ENCODE measurements around the gene CMBL. TPM values are rescaled to one million over a fixed set of nuclear protein-coding genes. Genes with fewer than 3 reads are reported as not detected.
"Not testable (repeated sequence)": the region's sequence is repeated elsewhere in the genome, so short reads cannot be mapped to it uniquely, and the experiment has no call there.

CMBL gene
- total RNA-seq, 2 experiments from 2014 or later, result 2.2 to 3.2 TPM

DNA sequence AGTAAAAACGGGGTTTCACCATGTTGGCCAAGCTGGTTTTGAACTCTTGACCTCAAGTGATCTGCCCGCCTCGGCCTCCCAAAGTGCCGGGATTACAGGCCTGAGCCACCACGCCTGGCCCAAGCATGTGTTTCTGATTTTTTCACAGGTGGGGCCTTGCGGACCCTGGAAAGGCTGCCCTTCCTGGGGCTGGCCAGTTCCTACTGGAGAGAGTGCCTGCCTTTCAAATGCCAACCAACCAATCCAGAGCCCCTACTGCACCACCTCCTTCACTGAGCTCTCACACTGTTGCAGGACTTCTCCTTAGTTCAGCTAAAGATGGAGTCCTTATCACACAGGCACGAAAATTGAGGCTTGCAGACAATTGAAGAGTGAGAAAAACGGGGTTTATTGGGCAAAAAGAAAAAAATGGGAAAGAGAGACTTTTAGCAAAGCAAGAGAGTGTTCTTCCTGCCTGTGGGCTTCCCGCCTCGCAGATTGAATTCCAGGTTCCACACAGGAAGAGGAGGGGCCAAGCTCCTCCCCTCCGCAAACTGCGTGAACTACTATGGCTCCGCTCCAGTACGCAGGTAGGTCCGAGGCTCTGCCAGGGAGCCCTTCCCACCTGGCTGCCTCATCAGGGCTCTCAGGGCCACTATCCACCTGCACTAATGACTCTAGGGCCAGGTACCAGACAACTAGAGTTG, 8.3 kb upstream of the CMBL start:
- H3K36me3 Mint-ChIP-seq (ENCODE audit: low read depth), result no peaks in the 10 kb centered on the region
- H3K27ac Mint-ChIP-seq, result no peak overlapping the region
- intact Hi-C loops (cut with micrococcal nuclease), result no loop called here
- CTCF ChIA-PET, result interaction anchor here (1.2 kb wide), 1 partner anchor 27 kb away, joined by 3 read pairs; no protein-coding TSS in a partner anchor
- H3K4me3 Mint-ChIP-seq, result no peak overlapping the region
- no peaks in the 10 kb centered on the region for H3K9me3 Mint-ChIP-seq
- H3K27me3 Mint-ChIP-seq (ENCODE audit: low read depth), result peaks cover 3% of the 10 kb centered on the region
- no peaks in the 10 kb centered on the region for H3K4me1 Mint-ChIP-seq (ENCODE audit: low read depth)
- DNase-seq, result no peak

DNA sequence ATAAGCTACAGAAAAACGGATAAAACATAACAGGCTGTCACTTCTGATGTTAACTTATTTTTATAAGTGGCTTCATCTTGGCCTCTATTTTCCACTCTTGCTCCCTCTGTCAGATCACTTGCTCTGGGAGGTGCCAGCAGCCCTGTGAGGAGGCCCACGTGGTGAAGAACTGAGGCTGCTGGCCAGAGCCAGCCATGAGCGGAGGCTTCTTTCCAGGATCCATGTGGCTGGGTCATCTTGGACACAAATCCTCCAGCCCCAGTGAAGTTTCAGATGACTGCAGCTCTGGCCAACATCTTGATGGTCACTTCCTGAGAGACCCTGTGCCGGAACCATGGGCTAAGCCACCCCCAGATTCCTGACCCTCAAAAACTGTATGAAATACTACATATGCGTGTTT, 7.5 kb upstream of the CMBL start:
- CTCF ChIA-PET, result interaction anchor here (0.6 kb wide), 1 partner anchor 106 kb away, joined by 8 read pairs; no protein-coding TSS in a partner anchor
- H3K4me1 Mint-ChIP-seq (ENCODE audit: low read depth), result no peaks in the 10 kb centered on the region
- intact Hi-C loops (cut with micrococcal nuclease), result no loop called here
- DNase-seq, result no peak
- H3K27ac Mint-ChIP-seq, result no peak overlapping the region
- no peak overlapping the region for H3K4me3 Mint-ChIP-seq
- peaks cover 3% of the 10 kb centered on the region for H3K27me3 Mint-ChIP-seq (ENCODE audit: low read depth)
- no peaks in the 10 kb centered on the region for H3K36me3 Mint-ChIP-seq (ENCODE audit: low read depth)
- no peaks in the 10 kb centered on the region for H3K9me3 Mint-ChIP-seq

DNA sequence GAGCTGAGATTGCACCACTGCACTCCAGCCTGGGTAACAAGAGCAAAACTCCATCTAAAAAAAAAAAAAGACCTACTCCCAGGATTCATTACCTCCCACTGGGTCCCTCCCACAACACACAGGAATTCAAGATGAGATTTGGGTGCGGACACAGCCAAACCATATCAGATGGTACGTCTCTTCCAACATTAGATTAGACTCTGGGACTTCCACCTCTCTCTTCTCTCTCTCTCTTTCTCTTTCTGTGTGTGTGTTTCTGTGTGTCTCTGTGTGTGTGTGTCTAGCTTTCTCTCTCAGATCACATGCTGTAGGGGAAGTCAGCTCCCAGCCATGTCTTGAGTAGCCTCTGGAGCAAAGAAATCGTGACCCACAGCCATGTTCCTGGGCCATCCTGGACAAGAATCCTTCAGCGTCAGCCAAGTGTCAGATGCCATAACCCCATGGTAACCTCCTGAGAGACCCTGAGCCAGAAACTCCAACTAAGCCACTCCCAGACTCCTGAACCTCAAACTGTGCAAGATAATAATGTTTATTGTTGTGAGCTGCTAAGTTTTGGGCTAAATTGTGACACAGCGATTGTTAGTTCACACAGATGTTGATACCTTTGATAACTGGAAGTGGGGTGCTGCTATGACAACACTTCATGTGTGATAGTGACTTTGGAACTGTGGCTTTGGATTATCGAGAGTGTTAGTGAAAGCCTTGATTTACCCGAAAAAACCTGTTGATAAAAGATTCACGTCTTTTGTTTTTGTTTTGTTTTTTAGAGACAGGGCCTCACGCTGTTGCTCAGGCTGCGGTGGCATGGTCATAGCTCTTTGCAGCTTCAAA, 4.1 kb upstream of the CMBL start:
- CTCF ChIA-PET, result interaction anchor here (1.8 kb wide), 1 partner anchor 28 kb away, joined by 5 read pairs; no protein-coding TSS in a partner anchor
- Mint-ChIP-seq H3K4me3 (no peak overlapping the region), H3K4me1 (ENCODE audit: low read depth) (peaks cover 8% of the 10 kb centered on the region), H3K27me3 (ENCODE audit: low read depth) (peaks cover 17% of the 10 kb centered on the region), H3K9me3 (no peaks in the 10 kb centered on the region), H3K27ac (no peak overlapping the region), H3K36me3 (ENCODE audit: low read depth) (no peaks in the 10 kb centered on the region)
- intact Hi-C loops (cut with micrococcal nuclease), result no loop called here
- DNase-seq, result no peak

- H3K27ac Mint-ChIP-seq; H3K4me3 Mint-ChIP-seq; H3K9me3 Mint-ChIP-seq; H3K36me3 Mint-ChIP-seq (ENCODE audit: low read depth); CTCF ChIA-PET; H3K4me1 Mint-ChIP-seq (ENCODE audit: low read depth); DNase-seq; intact Hi-C loops (cut with micrococcal nuclease): not testable (repeated sequence)
- H3K27me3 Mint-ChIP-seq (ENCODE audit: low read depth), result peaks cover 20% of the 10 kb centered on the region
Observed at GRCh38 chr5:10310835-10311570, 3.3 kb upstream of the CMBL start.

DNA sequence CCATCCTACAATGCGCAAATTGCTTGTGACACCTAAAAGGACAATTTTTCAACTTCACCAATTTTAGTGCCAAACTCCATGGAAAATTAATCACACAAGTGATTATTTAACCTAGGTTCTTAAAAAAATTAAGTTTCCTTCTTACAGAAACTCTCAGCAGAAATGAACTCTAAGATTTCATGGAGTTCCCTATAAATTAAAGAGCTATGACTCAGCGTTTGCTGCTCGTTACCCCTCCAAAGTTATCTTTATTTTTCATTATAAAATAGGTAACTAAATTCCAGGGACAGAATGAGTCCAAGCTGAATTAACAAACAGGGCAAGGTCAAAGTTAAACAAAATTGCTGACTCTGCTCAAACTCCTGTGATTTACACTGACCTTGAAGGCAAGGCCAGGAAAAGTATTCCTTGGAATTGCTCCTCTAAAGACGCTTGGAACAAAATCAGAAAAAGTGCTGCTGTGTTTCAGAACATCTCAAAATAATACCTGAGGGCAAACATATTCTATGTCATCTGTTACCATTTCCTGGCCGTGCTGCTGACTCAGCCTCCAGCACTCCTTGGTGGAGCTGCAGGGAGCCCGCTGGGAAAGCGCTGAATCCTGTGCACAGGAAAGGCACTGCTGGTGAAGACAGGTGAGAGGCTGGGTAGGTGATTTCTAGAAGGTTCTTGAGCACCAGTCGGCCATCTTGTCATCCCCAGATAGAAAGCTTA, 2.5 kb upstream of the CMBL start:
- no peaks in the 10 kb centered on the region for H3K36me3 Mint-ChIP-seq (ENCODE audit: low read depth)
- intact Hi-C loops (cut with micrococcal nuclease), result no loop called here
- no peak overlapping the region for H3K4me3 Mint-ChIP-seq
- H3K9me3 Mint-ChIP-seq, result no peaks in the 10 kb centered on the region
- no peak overlapping the region for H3K27ac Mint-ChIP-seq
- H3K4me1 Mint-ChIP-seq (ENCODE audit: low read depth), result peaks cover 8% of the 10 kb centered on the region
- CTCF ChIA-PET, result no interaction called here
- no peak for DNase-seq
- H3K27me3 Mint-ChIP-seq (ENCODE audit: low read depth), result peaks cover 20% of the 10 kb centered on the region

- H3K9me3 Mint-ChIP-seq, result no peaks in the 10 kb centered on the region
- intact Hi-C loops (cut with micrococcal nuclease), result no loop called here
- CTCF ChIA-PET, result interaction anchor here (2.6 kb wide), 1 partner anchor 25 kb away, joined by 8 read pairs; no protein-coding TSS in a partner anchor
- H3K36me3 Mint-ChIP-seq (ENCODE audit: low read depth), result no peaks in the 10 kb centered on the region
- DNase-seq, result no peak
- H3K4me1 Mint-ChIP-seq (ENCODE audit: low read depth), result peaks cover 8% of the 10 kb centered on the region
- no peak overlapping the region for H3K27ac Mint-ChIP-seq
- H3K27me3 Mint-ChIP-seq (ENCODE audit: low read depth), result peaks cover 20% of the 10 kb centered on the region
- H3K4me3 Mint-ChIP-seq, result no peak overlapping the region
Observed at GRCh38 chr5:10308844-10309243, 1.1 kb upstream of the CMBL start.

- Mint-ChIP-seq H3K27me3 (ENCODE audit: low read depth) (peaks cover 20% of the 10 kb centered on the region), H3K4me1 (ENCODE audit: low read depth) (peaks cover 8% of the 10 kb centered on the region), H3K36me3 (ENCODE audit: low read depth) (no peaks in the 10 kb centered on the region), H3K4me3 (peak overlapping the region; percentile 77), H3K27ac (no peak overlapping the region), H3K9me3 (no peaks in the 10 kb centered on the region)
- CTCF ChIA-PET, result interaction anchor here (2.6 kb wide), 1 partner anchor 23 kb away, joined by 8 read pairs; no protein-coding TSS in a partner anchor
- no peak for DNase-seq
- intact Hi-C loops (cut with micrococcal nuclease), result no loop called here
Observed at GRCh38 chr5:10306806-10307205, 896 bp downstream of the CMBL start.

GRCh38 chr5:10306114-10306513, 1.6 kb downstream of the CMBL start:
- Mint-ChIP-seq H3K27ac (no peak overlapping the region), H3K4me3 (no peak overlapping the region), H3K27me3 (ENCODE audit: low read depth) (peaks cover 17% of the 10 kb centered on the region), H3K9me3 (no peaks in the 10 kb centered on the region), H3K36me3 (ENCODE audit: low read depth) (no peaks in the 10 kb centered on the region), H3K4me1 (ENCODE audit: low read depth) (peaks cover 8% of the 10 kb centered on the region)
- intact Hi-C loops (cut with micrococcal nuclease), result no loop called here
- CTCF ChIA-PET, result interaction anchor here (0.7 kb wide), 1 partner anchor 23 kb away, joined by 4 read pairs; no protein-coding TSS in a partner anchor
- DNase-seq, result no peak

DNA sequence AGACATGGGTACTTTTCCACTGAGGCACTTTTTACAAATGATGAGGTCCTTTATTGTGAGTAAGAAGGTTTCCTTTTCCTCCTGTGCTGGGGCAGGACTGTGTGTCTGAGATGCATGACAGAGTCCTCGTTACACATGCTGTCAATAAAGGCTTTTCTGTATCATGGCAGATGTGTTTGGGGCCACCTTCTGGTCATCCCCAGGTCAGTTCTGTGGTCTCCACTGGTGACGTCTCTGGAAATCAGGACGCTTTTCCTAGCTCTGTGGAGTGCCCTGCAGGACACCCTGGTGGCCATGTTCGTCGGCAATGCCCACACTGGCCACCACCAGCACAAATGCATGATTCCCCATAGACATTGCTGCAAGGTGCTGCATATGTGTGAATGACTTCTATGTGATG, 2.8 kb downstream of the CMBL start:
- Mint-ChIP-seq H3K36me3 (ENCODE audit: low read depth) (no peaks in the 10 kb centered on the region), H3K27ac (no peak overlapping the region), H3K27me3 (ENCODE audit: low read depth) (peaks cover 17% of the 10 kb centered on the region), H3K4me3 (no peak overlapping the region), H3K4me1 (ENCODE audit: low read depth) (peaks cover 8% of the 10 kb centered on the region), H3K9me3 (no peaks in the 10 kb centered on the region)
- CTCF ChIA-PET, result no interaction called here
- no peak for DNase-seq
- intact Hi-C loops (cut with micrococcal nuclease), result no loop called here

GRCh38 chr5:10303699-10304170, 4.0 kb downstream of the CMBL start:
- H3K27me3 Mint-ChIP-seq (ENCODE audit: low read depth), result peaks cover 13% of the 10 kb centered on the region
- H3K9me3 Mint-ChIP-seq, result no peaks in the 10 kb centered on the region
- intact Hi-C loops (cut with micrococcal nuclease), result no loop called here
- no peak overlapping the region for H3K4me3 Mint-ChIP-seq
- no peak overlapping the region for H3K27ac Mint-ChIP-seq
- CTCF ChIA-PET, result no interaction called here
- H3K4me1 Mint-ChIP-seq (ENCODE audit: low read depth), result peaks cover 8% of the 10 kb centered on the region
- no peak for DNase-seq
- H3K36me3 Mint-ChIP-seq (ENCODE audit: low read depth), result no peaks in the 10 kb centered on the region

DNA sequence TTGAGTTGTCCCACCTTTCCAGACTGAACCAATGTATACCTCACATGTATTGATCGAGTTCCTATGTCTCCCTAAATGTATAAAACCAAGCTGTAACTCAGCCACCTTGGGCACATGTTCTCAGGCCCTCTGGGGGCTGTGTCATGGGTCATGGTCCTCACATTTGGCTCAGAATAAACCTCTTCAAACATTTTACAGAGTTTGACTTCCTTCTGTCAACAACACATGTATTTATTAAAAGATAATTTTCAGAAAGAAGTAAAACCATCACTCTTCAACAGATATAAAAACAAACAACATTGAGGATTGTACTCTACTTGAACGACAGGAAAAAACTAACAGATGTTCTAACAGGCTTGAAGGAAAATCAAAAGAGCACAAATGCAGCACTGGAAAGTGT, 4.5 kb downstream of the CMBL start:
- CTCF ChIA-PET, result no interaction called here
- DNase-seq, result no peak
- Mint-ChIP-seq H3K4me1 (ENCODE audit: low read depth) (peaks cover 8% of the 10 kb centered on the region), H3K27ac (no peak overlapping the region), H3K27me3 (ENCODE audit: low read depth) (peaks cover 11% of the 10 kb centered on the region), H3K9me3 (no peaks in the 10 kb centered on the region), H3K36me3 (ENCODE audit: low read depth) (no peaks in the 10 kb centered on the region), H3K4me3 (no peak overlapping the region)
- intact Hi-C loops (cut with micrococcal nuclease), result no loop called here

Measured in activated naive CD4-positive, alpha-beta T cell treated with anti-CD3 and anti-CD28 coated beads for 36 hours (primary cell).